HG02571 (cell line): ENCODE data around the gene FMN2.

ENCODE experiments used
- ATAC-seq: cut with Tn5 transposase; IDR thresholded peaks from one replicate; pipeline ENCODE4 v1.9.1; 2021; ENCODE audit warnings: mild to moderate bottlenecking, moderate library complexity; ENCODE audit not compliant: unreplicated experiment

The FMN2 gene

DNA sequence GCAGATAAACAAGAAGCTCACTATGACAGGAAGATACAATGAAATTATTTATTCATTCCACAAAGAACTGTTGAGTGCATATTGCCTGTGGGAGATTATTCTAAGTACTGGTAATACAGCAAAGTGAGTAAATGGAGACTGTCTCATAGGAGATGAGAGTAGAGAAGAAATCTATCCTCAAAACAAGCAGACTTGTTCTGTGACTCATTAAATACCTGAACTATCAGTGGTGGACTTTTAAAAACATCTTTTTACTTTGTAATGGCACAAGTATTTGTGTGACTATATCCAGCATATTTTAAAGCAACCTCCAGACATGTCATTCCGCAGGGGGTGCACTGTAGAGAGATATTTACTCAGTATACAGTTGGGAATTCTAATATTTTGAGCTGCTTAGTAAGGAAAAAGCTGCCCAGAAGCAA, 259.2 kb downstream of the FMN2 start:
- ATAC-seq: no peak

- ATAC-seq: no peak
These were observed 260.0 kb downstream of the FMN2 start for GRCh38 chr1:240351690-240352089.

DNA sequence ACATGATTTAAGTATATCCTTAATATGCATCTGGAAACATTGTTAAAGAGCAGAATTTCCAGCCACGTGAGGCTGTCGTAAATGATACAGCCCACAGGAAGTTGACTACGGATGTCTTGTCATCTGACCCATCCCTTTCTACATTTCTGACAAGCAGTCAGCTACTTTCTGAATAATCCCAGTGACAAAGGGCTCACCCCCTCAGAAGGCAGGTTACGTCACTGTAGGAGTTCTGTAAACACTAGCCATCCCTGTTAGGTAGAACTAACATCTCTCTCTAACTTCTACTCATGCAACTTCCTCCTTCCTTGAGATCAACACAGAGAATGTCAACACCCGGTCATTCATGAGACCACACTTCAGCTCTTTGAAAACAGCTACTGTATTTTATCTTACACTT, 261.1 kb downstream of the FMN2 start:
- ATAC-seq: no peak

- no peak for ATAC-seq
These were observed 264.9 kb downstream of the FMN2 start for GRCh38 chr1:240356568-240356967.

DNA sequence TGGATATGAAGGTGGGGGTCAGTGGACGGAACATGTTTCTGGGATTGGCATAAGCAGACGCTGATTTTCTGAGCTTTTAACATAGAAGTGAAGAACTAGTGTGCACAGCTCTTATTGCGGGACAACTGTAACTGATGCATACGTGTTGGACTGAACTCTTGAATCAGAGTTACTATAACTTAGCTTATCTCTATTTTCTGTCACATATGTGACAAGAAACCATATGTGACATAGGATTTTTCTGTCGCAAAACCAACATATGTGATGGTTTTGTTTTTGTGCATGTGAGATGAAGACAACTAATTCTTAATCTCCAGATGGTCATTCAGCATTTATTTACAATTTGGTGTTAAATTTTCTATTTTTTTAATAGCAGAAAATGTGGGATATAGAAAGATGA, 270.4 kb downstream of the FMN2 start:
- ATAC-seq: no peak

GRCh38 chr1:240362826-240363225, 271.1 kb downstream of the FMN2 start:
- no peak for ATAC-seq

DNA sequence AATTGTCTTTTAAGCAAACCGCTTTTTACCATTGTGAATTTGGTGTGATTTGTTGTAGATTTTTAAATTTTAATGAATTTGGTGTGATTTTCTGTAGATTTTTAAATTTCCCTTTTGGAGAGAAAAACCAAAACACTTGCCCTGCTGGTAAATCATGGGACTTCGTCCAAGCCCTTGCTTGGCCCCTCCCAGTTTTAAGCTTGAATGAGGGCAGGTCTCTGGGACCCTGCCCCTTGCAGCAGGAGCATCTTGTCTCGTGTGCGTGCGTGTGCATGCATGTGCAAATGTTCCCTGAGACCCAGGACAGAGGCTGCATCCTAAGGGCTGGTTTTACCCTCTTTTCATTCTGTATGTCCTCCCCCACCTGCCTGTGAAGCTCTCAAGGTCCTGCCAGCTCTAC, 271.6 kb downstream of the FMN2 start:
- no peak for ATAC-seq

DNA sequence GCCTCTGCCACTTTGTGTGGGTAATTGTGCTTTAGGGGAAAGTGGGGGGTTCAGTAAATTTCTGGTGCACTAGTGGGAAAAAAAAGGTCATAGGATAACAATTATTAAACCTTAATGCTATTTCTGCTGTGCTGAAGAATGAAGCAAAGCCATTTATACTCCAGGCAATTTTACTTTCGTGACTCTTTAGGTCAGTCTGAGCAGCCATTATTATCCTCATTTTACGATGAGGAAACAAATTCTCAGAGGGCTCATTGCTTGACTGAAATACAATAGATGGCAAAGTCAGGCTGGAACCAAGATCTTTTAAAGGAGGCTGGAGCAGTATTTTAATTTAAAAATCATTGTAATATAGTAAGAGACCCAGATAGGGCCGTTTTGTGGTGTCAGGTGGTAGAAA, 272.2 kb downstream of the FMN2 start:
- no peak for ATAC-seq

- ATAC-seq: no peak
These were observed 275.0 kb downstream of the FMN2 start for GRCh38 chr1:240366636-240367035.

DNA sequence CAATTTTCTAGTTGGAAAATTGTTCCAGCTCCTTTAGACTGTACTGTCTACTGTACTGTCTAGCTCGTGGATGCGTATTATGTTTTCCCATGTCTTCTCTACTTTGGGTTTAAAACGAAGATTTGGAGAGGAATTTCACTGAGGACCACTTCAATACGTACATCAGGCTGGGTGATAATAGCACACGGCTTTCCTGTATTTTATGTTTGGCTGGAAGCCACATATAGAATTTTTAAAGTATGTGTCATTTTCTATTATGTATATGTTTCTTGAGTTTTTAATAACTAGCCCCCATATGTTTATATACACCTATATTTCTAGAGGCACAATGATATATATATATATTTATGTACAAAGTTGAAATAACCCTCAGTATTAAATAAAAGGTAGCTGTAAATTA, 293.9 kb downstream of the FMN2 start:
- ATAC-seq: no peak

GRCh38 chr1:240385985-240386978, 294.6 kb downstream of the FMN2 start:
- ATAC-seq: no peak

GRCh38 chr1:240387051-240387450, 295.4 kb downstream of the FMN2 start:
- no peak for ATAC-seq

DNA sequence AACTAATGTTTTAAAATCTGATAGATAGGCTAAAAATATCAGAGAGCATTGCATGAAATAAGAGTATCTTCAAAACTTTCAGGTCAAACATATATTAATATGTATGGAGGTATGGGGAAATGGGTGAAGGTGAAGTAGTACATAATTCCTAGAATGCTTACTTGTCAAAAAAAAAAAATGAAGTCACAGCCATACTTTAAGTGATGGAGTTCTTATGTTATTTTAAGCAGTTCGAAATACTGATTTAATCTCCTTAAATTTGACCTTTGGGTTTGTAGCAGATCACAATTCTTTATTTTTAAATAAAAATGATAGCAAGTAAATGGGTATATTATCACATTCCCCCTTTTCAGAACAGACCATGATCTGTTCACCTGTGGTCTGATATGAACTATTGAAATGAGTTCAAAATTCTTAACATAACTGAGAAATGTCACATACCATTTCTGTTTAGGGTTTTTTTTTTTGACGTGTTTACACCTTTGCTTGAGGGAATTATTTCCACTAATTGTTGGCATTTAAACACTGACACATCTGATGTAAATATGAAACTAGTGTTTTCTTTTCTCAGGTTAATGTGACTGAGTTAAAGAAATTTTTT, 300.1 kb downstream of the FMN2 start:
- ATAC-seq: no peak

- no peak for ATAC-seq
These were observed 302.7 kb downstream of the FMN2 start for GRCh38 chr1:240394353-240394752.

- ATAC-seq: no peak
These were observed 303.7 kb downstream of the FMN2 start for GRCh38 chr1:240395336-240395735.

- no peak for ATAC-seq
These were observed 307.7 kb downstream of the FMN2 start for GRCh38 chr1:240399381-240399780.

DNA sequence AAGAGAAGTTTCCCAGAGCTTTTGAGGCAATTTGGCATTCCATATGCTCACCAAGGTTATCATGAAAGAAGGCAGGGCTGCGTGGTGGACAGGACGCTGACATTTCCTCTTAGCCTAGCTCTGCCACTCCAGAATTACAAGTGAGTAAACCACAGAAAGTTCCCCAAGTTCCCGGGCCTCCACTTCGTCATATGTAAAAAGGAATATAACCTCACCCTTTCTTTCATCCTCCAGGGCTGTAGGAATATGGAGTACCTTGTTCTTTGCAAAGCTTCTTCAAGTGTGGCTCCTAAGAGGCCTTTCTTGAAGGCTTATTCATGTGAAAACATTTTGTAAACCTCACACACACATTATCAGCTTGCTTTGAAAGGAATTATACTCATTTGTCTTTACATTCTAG, 310.0 kb downstream of the FMN2 start:
- ATAC-seq: no peak

- no peak for ATAC-seq
These were observed 310.6 kb downstream of the FMN2 start for GRCh38 chr1:240402326-240402725.

DNA sequence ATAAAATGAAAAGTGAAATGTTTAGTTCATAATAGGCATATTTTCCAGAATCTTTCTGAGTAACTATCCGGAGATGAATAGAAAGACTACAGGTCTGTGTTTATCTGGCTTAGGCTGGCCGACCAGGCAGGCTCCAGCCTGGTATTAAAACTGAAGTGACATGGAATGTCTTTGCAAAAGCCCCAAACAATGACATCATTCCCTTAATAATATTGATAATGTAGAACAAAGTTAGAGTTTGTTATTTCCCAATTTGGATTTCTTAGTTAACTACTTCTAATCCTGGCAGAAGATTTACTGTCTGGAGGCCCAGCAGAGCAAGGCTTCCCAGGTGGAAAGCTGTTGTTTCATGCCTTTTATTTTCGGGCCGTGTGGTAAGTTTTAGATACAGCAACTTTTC, 312.6 kb downstream of the FMN2 start:
- ATAC-seq: no peak

DNA sequence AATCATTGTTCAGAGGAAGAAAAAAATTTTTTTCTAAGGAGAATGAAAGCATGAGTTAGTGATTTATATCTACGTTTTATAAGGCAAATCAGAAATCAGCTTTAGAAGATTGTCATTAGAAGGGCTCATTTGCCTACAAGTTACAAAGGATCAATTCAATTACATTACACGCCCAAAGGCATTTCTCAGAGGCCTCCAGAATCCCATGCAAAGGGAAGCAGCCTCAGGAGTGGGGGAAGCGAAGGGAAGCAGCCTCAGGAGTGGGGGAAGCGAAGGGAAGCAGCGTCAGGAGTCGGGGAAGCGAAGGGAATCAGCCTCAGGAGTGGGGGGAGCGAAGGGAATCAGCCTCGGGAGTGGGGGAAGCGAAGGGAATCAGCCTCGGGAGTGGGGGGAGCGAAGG, 314.1 kb downstream of the FMN2 start:
- ATAC-seq: no peak

- ATAC-seq: no peak
These were observed 315.7 kb downstream of the FMN2 start for GRCh38 chr1:240407407-240407806.

DNA sequence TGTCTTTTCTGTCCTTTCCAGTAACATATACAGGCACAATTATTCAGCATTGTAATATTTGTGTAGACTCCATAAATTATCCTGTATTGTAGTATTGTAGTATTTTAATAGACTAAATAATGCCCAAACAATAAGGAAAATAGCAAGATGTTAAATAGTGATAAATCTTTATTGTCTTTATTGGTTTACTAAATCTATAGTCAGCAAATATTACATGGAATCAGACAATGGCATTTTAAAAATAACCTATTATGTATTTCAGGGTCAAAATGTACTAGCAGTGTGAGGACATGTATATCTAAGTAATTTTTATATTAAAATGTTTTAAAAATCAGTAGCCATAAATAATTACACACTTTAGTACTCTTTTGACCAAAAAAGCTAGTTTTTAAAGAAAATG, 317.9 kb downstream of the FMN2 start:
- no peak for ATAC-seq
